ENCODE measurements around the gene KRT76.

Gene KRT76

GRCh38 chr12:52776913-52777395, at the start of gene KRT76:
KRT76 (minus strand) TSS chr12:52777345; CDS start chr12:52777291, 54 bp downstream.
- no peak for DNase-seq (ENCODE audit: low spot score in 2 of 2)
- H3K4me1 ChIP-seq = no peaks in the 10 kb centered on the region
- no peak within 1 kb of the TSS for H3K4me3 ChIP-seq
- peaks cover 9% of the 10 kb centered on the region for H3K27me3 ChIP-seq (ENCODE audit: low read depth)
- no peaks in the 10 kb centered on the region for H3K9me3 ChIP-seq
- H3K36me3 ChIP-seq (replicated peaks) = no peaks in the 10 kb centered on the region
- in situ Hi-C loops (cut with MboI; ENCODE audit: low sequenced_read_pairs) = no loop called here

GRCh38 chr12:52825961-52826360, 48.8 kb upstream of the KRT76 start:
- Histone ChIP-seq H3K9me3 (no peaks in the 10 kb centered on the region), H3K4me3 (no peak overlapping the region), H3K27me3 (ENCODE audit: low read depth) (peaks cover 6% of the 10 kb centered on the region), H3K4me1 (no peaks in the 10 kb centered on the region), H3K36me3 (replicated peaks) (no peaks in the 10 kb centered on the region)
- in situ Hi-C loops (cut with MboI; ENCODE audit: low sequenced_read_pairs) = no loop called here
- DNase-seq (ENCODE audit: low spot score in 2 of 2) = no peak

- no peaks in the 10 kb centered on the region for H3K9me3 ChIP-seq
- peaks cover 9% of the 10 kb centered on the region for H3K27me3 ChIP-seq (ENCODE audit: low read depth)
- in situ Hi-C loops (cut with MboI; ENCODE audit: low sequenced_read_pairs) = no loop called here
- no peak overlapping the region for H3K4me3 ChIP-seq
- H3K4me1 ChIP-seq = no peaks in the 10 kb centered on the region
- no peak for DNase-seq (ENCODE audit: low spot score in 2 of 2)
- no peaks in the 10 kb centered on the region for H3K36me3 ChIP-seq (replicated peaks)
Observed at GRCh38 chr12:52824741-52825410, 47.7 kb upstream of the KRT76 start.

GRCh38 chr12:52823761-52824450, 46.8 kb upstream of the KRT76 start:
- DNase-seq (ENCODE audit: low spot score in 2 of 2) = no peak
- Histone ChIP-seq H3K27me3 (ENCODE audit: low read depth) (peaks cover 9% of the 10 kb centered on the region), H3K9me3 (no peaks in the 10 kb centered on the region; the same call in 1 of the 2 replicates), H3K4me3 (no peak overlapping the region), H3K36me3 (replicated peaks) (no peaks in the 10 kb centered on the region), H3K4me1 (no peaks in the 10 kb centered on the region)
- in situ Hi-C loops (cut with MboI; ENCODE audit: low sequenced_read_pairs) = no loop called here

- no peak overlapping the region for H3K4me3 ChIP-seq
- H3K9me3 ChIP-seq = no peaks in the 10 kb centered on the region; the same call in 1 of the 2 replicates
- no peaks in the 10 kb centered on the region for H3K36me3 ChIP-seq (replicated peaks)
- no peaks in the 10 kb centered on the region for H3K4me1 ChIP-seq
- in situ Hi-C loops (cut with MboI; ENCODE audit: low sequenced_read_pairs) = no loop called here
- no peak for DNase-seq (ENCODE audit: low spot score in 2 of 2)
- H3K27me3 ChIP-seq (ENCODE audit: low read depth) = peaks cover 3% of the 10 kb centered on the region; the same call in 1 of the 2 replicates
Observed at GRCh38 chr12:52822771-52823510, 45.8 kb upstream of the KRT76 start.

GRCh38 chr12:52821826-52822660, 44.9 kb upstream of the KRT76 start:
- Histone ChIP-seq H3K4me3 (no peak overlapping the region), H3K36me3 (replicated peaks) (no peaks in the 10 kb centered on the region), H3K9me3 (no peaks in the 10 kb centered on the region; the same call in 1 of the 2 replicates), H3K27me3 (ENCODE audit: low read depth) (peaks cover 8% of the 10 kb centered on the region; the same call in 1 of the 2 replicates), H3K4me1 (no peaks in the 10 kb centered on the region)
- in situ Hi-C loops (cut with MboI; ENCODE audit: low sequenced_read_pairs) = no loop called here
- DNase-seq (ENCODE audit: low spot score in 2 of 2) = no peak

GRCh38 chr12:52821071-52821730, 44.1 kb upstream of the KRT76 start:
- in situ Hi-C loops (cut with MboI; ENCODE audit: low sequenced_read_pairs) = no loop called here
- H3K36me3 ChIP-seq (replicated peaks) = no peaks in the 10 kb centered on the region
- no peak overlapping the region for H3K4me3 ChIP-seq
- DNase-seq (ENCODE audit: low spot score in 2 of 2) = no peak
- H3K9me3 ChIP-seq = no peaks in the 10 kb centered on the region; the same call in 1 of the 2 replicates
- H3K4me1 ChIP-seq = no peaks in the 10 kb centered on the region
- H3K27me3 ChIP-seq (ENCODE audit: low read depth) = peaks cover 8% of the 10 kb centered on the region; the same call in 1 of the 2 replicates

GRCh38 chr12:52820521-52820920, 43.4 kb upstream of the KRT76 start:
- no peaks in the 10 kb centered on the region for H3K4me1 ChIP-seq
- in situ Hi-C loops (cut with MboI; ENCODE audit: low sequenced_read_pairs) = no loop called here
- peaks cover 8% of the 10 kb centered on the region; the same call in 1 of the 2 replicates for H3K27me3 ChIP-seq (ENCODE audit: low read depth)
- DNase-seq (ENCODE audit: low spot score in 2 of 2) = no peak
- no peak overlapping the region for H3K4me3 ChIP-seq
- H3K9me3 ChIP-seq = no peaks in the 10 kb centered on the region; the same call in 1 of the 2 replicates
- H3K36me3 ChIP-seq (replicated peaks) = no peaks in the 10 kb centered on the region

- in situ Hi-C loops (cut with MboI; ENCODE audit: low sequenced_read_pairs) = no loop called here
- no peak for DNase-seq (ENCODE audit: low spot score in 2 of 2)
- Histone ChIP-seq H3K36me3 (replicated peaks) (no peaks in the 10 kb centered on the region), H3K4me1 (no peaks in the 10 kb centered on the region), H3K27me3 (ENCODE audit: low read depth) (peaks cover 8% of the 10 kb centered on the region; the same call in 1 of the 2 replicates), H3K9me3 (no peaks in the 10 kb centered on the region; the same call in 1 of the 2 replicates), H3K4me3 (no peak overlapping the region)
Observed at GRCh38 chr12:52819731-52820510, 42.8 kb upstream of the KRT76 start.

GRCh38 chr12:52818887-52819420, 41.8 kb upstream of the KRT76 start:
- in situ Hi-C loops (cut with MboI; ENCODE audit: low sequenced_read_pairs) = no loop called here
- Histone ChIP-seq H3K4me3 (no peak overlapping the region), H3K9me3 (no peaks in the 10 kb centered on the region; the same call in 1 of the 2 replicates), H3K4me1 (no peaks in the 10 kb centered on the region), H3K27me3 (ENCODE audit: low read depth) (peaks cover 8% of the 10 kb centered on the region; the same call in 1 of the 2 replicates), H3K36me3 (replicated peaks) (no peaks in the 10 kb centered on the region)
- no peak for DNase-seq (ENCODE audit: low spot score in 2 of 2)

- no peak for DNase-seq (ENCODE audit: low spot score in 2 of 2)
- Histone ChIP-seq H3K4me3 (no peak overlapping the region), H3K9me3 (no peaks in the 10 kb centered on the region; the same call in 1 of the 2 replicates), H3K4me1 (no peaks in the 10 kb centered on the region), H3K36me3 (replicated peaks) (no peaks in the 10 kb centered on the region), H3K27me3 (ENCODE audit: low read depth) (peaks cover 8% of the 10 kb centered on the region; the same call in 1 of the 2 replicates)
- in situ Hi-C loops (cut with MboI; ENCODE audit: low sequenced_read_pairs) = no loop called here
Observed at GRCh38 chr12:52818388-52818787, 41.2 kb upstream of the KRT76 start.

All from HAP-1 (cell line).